Measurements from ENCODE around the gene SERTM1.

SERTM1 gene

DNA sequence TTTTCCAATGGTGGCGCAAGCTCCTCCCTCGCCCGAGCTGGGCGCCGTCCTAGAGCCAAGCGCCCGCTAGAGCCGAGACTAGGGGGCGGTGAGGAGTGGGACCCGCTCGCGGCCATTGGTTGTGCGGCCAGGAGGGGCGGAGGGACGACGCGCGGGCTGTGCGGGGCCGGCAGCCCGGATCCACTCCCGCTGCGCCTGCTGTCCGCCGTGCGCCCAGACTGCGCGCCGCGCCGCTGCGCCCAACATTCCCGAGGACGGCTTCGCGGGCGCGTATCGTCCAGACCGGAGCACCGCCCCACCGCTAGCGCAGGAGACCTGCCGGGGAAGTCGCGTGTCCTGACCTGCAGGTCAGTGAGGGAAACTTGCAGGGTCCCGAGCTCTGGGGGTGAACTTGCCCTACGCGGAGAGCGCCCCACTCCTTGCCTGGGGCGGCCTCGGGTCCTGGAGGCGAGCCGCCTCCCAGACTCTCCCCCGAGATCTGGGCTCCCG lies at the start of gene SERTM1:
Gene SERTM1, plus strand, starts transcription at position 183 of the 489 bp plus-strand sequence. CDS start 21,059 bp downstream, outside the sequence.
- DNase-seq (ENCODE audit: low spot score): no peak
- FAIRE-seq: no peak

DNA sequence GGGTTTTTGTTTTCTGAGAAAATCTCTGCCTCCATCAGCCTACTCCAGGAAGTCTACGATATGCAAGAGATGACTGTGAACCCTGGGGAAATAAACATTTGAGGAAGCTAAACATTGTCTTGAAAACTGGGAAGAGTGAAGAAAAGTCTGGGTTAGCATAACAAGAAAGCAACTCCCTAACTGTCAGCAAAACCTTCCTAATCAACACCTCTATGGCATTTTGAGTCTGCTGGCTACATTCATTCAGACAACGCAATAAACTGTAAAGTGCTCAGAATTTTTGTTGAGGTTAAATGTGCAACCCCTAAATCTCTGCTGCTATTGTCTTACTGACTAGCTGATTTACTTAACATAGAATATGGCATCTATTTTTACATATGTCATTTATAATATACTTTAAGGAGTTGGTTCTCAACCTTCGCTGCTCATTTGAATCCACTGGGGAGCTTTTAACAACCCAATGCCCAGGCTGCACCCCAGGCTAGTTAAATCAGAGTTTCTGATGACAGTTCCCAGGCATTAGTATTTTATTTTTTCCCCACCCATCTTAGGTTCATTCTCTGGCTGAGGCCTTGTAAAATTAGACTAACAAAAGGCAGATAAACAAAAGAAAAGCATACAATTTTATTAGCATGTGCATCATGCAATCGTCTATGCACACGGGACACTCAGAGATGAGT lies 45.3 kb upstream of the SERTM1 start:
- FAIRE-seq (no peak), DNase-seq (ENCODE audit: low spot score) (no peak)

DNA sequence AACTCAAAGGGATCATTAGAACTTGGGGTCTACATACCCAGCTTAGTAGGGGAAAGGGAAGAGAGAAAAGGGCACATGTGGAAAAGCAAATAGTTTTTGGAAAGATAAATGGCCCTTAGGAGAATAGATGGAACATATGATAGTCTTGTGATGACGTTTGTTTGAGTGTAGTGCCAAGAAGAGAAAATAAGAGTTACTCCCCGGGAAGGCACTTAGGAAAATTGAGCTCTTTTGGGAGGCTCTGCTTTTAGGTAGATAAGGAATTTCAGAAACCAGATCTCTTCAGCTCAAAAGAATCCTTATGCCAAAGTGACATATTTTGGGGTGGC lies 44.8 kb upstream of the SERTM1 start:
- FAIRE-seq (no peak), DNase-seq (ENCODE audit: low spot score) (no peak)

DNA sequence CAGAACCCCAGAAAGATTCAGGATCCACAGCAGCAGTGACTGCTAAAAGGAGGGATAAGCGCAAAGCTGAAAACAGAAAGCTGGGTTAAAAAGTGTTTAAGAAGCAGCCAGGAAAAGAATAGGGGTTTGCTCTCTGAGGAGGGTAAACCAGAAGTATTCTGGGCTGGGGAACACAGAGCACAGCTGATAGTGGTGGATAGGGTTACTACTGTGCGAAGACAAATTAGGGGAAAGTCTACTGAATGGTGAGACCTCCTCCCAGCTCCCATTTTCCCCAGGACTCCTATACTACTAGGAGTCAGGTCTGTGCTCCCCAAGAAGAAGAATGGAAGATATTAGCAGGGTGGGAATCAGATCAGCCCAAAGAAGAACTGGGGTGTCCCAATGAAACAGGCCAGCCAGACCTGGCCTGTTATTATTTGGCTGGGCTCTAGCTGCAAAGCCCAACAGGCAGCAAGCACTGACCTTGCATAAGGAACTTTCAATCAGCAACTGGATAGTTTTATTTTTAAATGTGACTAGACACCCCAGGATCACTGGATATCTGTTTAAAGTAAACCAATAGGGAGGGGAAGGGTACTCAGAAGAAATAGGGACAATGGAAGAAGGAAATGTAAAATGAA lies 43.5 kb upstream of the SERTM1 start:
- no peak for FAIRE-seq
- no peak for DNase-seq (ENCODE audit: low spot score)

DNA sequence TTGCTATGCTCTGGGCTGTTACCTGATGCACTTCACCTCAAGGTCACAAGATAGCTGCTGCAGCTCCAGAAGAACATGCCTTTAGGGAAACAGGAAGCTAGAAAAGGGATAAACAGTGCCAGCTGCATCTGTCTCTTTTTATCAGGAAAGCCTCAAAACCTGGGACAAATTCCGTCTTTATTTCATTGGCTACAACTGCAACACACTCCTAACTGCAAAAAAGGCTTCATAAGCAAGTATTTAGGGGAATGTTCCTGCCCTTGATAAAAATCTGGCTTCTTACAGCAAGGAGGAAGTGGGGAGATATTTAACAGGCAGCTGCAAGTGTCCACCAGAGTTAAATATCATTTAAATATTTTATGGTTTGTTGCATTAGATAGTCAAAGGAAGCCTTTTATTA lies 34.2 kb upstream of the SERTM1 start:
- DNase-seq (ENCODE audit: low spot score) (no peak), FAIRE-seq (no peak)

DNA sequence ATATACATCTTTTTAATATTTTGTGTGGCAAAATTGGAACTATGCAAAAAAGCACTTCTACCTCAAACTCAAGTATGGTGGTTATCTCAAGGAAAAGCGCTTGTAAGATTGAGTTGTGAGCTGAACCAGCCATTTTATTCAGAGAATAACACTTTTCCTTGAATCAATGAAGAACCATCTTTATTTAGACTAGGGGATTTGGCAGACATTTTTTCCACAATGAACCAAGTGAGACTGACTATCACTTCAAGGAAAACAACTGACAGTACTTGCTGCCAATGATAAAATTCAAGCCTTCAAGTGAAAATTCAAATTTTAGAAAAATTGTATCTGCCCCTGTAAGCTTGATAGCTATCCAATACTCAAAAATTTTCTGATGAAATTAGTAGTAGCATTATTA lies 23.2 kb upstream of the SERTM1 start:
- FAIRE-seq (no peak), DNase-seq (ENCODE audit: low spot score) (no peak)

DNA sequence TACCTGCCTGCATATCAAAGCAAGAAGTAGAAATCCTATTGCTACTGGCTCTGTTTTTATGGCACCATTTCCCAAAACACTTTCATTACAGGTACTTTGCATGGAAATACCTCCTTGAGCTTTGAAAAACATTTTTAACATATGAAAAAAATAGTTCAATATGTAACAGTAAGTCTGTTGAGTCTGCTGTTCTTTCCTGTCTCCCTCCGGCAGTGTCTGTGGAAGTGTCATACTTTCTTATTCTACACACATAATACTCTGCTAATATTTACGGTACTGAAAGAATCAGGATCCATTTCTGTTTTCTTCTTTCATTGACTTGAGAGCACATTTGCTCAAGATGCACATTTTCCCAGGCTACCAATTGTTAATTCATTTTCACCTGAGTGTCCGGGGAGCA lies 8.2 kb upstream of the SERTM1 start:
- DNase-seq (ENCODE audit: low spot score): no peak
- FAIRE-seq: no peak

DNA sequence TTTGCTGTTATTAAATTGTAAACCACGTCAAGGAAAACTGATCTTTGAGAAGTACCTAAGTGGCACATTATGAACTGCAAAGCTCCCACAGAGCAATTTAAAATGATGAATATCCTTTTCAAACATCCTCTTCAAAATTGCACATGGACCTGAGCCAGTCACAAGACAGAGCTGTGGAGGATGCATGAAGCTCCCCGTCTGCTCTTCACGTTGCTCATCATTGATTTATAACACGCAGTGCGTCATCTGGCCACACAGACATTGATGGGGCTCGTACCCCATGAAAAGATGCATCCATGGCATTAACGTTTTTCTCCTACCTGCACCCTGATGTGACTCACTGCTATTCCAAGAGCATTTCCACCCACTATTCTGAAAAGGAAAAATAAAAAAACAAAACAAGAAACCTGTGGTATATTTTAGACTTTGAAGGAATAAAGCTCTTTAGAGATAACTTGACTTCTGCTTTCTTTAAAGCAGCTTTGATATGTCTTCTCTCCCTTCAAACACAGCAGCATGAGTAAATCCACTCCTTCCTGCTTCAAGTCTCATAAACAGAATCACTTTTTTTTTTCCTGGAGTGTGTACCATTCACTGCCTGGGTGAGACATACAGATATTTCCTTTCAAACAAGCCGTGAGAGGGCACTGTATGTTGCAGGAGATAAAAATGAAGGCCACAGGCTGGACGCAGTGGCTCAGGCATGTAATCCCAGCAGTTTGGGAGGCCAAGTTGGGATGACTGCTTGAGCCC lies 7.2 kb upstream of the SERTM1 start:
- DNase-seq (ENCODE audit: low spot score) (no peak), FAIRE-seq (no peak)

DNA sequence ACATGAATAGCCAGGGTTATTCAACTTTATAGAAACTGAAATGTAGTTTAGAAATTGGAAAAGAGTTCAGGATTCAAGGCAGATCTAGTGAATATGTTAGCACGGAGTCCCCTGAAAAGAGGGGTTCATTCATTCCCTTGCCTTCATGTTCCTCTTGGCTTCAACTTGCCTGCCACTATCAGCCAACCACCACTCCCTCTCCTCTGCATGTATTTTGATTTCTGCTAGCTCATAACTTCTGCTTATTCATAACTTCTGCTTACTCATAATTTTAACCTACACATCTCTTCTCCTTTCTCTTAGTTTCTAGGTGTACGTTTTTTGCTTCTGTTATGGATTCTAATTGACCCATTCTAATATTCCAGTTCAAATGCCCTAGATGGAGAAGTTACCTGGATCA lies 5.5 kb upstream of the SERTM1 start:
- FAIRE-seq: no peak
- no peak for DNase-seq (ENCODE audit: low spot score)

DNA sequence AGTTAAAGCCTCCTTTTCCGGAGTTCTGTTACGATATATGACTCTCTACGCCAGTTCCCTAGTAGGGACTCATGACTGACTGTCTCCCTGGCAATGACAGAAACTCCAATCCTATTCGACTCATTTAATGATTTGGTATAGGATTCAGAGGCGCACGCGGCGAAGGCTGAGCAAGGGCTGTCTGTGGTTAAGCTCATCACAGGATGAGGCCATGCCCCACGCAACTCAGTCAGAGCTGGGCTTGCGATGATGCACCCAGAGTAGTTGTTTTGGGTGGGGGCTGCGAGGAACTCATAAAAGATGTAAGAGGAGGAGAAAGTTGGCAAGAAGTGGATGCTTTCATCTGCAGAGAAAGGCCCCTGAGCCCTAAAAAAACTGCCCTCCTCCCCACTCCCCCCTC lies 468 bp upstream of the SERTM1 start:
- FAIRE-seq (no peak), DNase-seq (ENCODE audit: low spot score) (no peak)

DNA sequence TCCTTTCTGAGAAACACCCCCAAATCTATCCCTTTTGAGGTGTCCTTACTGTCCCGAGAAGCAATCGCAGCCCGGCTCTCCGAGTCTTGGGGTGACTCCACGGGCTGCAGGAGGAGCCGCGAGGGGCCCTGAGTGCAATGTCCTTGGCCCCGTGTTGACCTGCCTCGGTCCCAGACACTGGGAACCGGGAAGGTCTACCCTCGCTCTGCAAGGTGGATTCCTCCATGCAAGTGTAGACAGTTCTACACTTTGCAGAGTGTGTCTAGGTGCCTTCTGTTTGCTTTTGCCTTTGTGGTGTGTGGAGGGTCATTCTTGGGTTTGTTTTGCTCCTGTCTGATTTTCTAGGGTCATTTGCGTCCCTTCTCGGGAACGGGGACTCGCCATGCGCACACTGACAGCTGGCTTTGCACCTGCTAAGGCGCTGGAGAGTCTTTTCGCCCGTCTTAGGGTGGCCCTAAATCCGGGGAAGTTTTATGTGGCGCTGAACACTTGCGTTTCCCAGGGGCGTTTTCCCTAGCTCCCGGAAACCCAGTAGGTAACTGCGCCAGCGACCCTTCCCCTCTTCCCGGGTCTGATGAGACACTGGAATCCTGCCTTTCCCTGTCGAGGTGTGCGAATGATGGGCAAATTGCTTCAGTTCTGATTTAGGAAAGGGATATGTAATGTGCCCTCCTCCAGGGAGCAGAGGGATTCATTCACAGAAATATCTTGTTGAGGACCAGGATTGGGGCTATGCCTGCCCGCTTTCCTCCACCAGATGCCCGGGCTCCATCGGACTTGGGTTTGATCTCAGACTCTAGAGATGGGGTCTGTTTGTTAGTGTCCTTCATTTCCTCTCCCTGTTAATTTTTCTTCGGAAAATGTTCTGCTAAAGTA lies 755 bp downstream of the SERTM1 start:
- FAIRE-seq (no peak), DNase-seq (ENCODE audit: low spot score) (no peak)

DNA sequence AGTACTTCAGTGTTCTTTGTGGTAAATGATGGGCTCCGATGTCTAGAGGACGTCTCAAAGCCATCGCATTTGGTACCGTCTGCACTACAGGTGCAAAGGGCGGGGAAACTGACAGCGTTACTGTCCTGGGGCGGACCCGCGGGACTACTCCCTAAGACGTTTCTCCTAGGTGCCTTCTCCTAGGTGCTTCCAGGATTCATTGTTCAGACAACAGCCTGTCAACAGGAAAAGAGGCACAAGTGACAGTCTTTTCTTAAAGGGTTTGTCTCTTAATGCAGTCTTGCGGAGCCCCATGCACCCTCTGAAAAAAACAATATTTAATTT lies 1.4 kb downstream of the SERTM1 start:
- no peak for FAIRE-seq
- no peak for DNase-seq (ENCODE audit: low spot score)

DNA sequence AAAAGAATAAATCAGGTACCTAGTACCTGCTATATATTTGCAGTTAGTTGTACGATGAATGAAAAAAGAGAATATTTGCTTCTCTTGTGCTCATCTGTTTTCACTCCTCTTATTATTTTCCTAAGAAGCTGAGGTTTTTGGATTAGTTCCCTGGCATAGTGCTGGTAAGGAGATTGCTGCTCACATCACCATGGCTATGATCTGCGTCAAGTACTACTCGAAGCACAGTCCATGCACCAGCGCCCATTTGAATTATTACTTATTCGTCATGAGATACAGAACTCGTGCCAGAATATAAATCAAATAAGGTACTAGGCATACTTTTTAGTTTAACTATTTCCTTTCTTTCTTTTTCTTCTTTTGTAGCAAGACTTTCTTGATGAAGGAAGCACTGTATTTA lies 7.1 kb downstream of the SERTM1 start:
- FAIRE-seq: no peak
- no peak for DNase-seq (ENCODE audit: low spot score)

DNA sequence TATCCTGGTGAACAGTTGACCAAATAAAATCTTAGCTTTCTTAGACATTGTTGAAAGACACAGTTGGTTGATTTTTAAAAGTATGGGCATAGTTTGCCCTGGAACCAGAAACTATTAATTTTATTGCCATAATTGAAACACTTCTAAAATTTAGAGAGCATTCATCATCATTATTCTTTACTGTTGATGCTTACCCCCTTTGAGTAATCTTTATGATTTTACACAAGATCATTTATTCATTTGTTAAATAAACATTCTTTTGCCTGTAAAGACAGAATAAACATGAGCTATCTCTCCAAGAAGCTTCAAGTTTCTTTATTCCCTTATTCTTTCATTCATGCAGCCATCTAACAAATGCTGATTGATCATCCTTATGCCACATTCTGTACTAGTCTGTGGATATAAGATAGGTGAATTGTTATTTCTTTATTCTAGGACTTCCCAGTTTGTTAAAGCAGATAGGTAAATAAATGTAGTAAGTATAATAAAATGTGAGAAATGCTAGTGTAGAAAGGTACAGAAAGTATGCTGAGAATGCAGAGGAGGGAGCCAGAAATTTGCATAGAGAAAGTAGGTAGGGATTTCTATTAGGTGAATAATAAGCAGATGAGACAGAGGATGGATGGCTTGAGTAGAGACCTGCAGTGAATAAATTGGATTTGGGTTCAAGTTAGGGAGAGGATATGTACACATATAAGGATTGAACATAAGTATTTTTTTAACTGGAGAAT lies 8.2 kb downstream of the SERTM1 start:
- FAIRE-seq (no peak), DNase-seq (ENCODE audit: low spot score) (no peak)

DNA sequence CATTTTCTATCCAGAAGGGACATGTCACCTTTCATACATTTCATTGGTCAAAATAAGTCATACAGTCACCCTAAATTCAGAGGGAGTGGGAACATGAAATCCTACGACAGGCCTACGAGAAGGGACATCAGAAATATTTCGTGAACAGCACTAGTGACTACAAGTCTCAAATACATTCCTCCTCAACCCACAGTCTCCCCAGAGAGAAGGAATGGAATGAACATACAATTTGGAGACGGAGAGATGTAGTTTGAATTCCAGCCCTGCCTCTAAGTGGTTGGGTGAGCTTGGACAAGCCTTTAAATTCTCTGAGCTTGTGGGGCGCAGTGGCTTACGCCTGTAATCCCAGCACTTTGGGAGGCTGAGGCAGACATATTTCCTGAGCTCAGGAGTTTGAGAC lies 9.9 kb downstream of the SERTM1 start:
- FAIRE-seq (no peak), DNase-seq (ENCODE audit: low spot score) (no peak)

DNA sequence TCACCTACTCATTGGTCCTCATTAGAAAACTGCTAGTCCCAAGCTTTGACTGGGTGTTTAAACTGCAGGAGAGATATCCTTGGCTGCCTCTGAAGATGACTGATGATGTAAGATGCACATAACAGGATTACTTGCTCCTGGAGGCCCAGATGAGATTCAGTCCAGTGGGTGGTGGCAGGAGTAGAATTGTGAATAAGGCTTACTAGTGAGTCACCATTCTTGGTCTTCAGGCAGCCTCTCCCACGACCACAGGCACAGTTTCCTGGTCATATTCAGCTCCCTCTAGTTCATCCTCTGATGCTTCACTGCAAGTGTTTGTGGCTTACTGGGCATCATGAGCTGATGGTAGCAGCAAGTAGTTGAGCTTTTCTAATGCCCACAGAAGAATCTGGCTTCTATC lies 12.1 kb downstream of the SERTM1 start:
- FAIRE-seq (peak; percentile 86), DNase-seq (ENCODE audit: low spot score) (peak; percentile 84)

DNA sequence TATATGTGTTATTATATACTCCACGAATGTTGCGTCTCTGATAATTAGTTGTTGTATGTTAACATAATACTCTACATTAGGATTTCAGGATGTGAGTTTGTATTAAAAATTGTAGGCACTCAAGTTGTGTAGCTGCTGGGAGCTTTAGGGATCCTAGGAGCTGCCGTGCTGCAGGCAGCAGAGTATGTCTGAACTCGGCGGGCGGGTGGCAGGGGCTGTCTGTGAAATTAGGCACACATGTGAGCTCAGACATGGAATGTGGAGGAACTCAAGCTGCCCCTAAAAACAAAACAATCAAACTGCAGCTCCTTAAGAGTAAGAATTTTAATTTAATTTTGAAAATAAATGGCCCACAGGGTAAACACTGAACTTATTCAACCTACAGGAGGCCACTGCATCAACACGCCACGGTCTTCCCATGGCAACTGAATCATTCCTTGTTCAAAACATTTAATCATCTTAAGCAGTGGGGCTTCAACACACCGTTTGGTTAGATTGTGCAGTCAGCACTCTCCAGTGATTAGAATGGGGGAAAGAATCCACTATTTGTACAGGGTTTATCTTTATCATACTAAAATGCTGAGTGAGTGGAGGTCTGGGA lies 22.7 kb downstream of the SERTM1 start:
- DNase-seq (ENCODE audit: low spot score): no peak

DNA sequence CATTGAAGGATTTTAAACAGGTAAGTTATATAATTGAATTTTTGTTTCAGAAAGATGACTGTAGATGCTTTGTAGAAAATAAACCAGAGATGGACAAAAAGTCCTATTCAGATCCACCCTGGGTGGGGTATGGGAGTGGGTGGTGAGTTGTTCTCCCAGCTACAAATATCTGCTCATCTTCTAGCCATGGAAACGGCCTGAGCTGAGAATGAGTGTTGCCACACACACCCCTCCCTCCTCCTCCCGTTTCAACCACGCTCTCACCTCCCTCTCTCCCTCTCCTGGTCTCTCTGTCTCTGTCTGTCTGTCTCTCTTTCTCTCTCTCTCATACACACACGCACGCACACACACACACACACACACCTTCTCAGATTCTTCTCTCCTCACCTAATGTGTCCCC lies 26.4 kb downstream of the SERTM1 start:
- DNase-seq (ENCODE audit: low spot score) (no peak), FAIRE-seq (no peak)

More for the DNA sequence above, 22.7 kb downstream of the SERTM1 start:
- FAIRE-seq: no peak

DNA sequence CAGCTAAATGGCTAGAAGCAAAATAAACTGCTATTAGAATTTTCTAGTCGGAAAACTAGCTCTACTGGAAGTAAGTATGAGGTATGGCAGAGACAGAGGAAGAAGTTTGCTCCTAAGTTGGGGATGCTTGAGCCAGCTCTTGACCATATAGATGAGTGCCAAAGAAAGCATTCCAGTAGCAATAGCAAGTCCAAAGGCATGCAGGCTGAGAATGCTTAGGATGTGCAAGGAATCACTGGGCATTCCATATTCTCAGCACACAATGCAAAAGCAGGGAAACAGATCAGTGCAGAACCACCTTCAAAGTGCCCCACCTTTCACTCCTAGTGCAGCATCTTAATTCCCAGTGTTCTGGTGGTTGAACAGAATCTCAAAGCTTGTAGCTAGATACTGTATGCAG lies 32.9 kb downstream of the SERTM1 start:
- DNase-seq (ENCODE audit: low spot score): no peak
- FAIRE-seq: no peak

DNA sequence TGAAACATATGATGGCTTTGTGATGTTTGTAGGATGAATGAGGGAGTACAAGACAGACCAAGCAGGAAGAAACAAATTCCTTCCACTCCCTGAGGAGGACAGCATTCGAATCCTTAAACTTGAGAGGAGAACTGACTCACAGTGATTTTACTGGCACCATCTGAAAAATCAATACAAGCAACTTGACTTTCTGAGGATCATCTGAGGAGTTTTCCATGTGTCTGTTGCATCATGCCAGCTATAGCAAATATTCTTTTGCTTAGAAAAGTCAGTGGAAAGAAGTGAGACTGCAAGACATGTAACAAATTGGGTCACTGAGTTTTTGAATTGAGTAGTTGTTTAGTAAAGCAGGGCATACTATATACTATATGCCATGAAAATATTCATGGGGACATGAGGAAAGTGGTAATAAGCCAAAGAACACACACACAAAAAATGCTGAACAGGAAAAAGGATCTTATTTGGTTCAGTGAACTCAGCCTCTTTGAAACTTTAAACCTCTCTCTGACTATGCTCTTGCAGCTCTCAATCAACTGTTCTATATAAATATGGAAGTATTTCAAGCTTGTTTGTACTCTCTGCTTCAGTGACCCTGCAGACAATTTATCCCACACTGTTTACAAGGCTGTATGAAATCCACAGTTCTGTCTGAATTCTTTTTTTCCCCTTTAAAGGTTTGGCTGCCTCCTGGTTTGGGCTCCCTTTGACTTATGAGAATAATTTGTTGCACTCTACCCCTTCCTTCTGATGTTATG lies 35.5 kb downstream of the SERTM1 start:
- no peak for FAIRE-seq
- DNase-seq (ENCODE audit: low spot score): no peak
